Spinal cord (tissue), 10 donors: ENCODE results near the gene ATP2B1. TPM values are rescaled to one million over a fixed set of nuclear protein-coding genes. Genes with fewer than 3 reads are reported as not detected.
A peak's percentile ranks its signal among the peaks of the same experiment; 100 is the strongest.
"Not testable (repeated sequence)": the region's sequence is repeated elsewhere in the genome, so short reads cannot be mapped to it uniquely, and the experiment has no call there.

Source experiments
- DNase-seq, 6 donors: peaks; one replicate each; pipeline versions ENCODE4 v3.0.0 to v3.0.0-alpha.2; 2013 to 2015; ENCODE audit warnings: low spot score in 6 of 6, low read depth in 4 of 6
- H3K27ac ChIP-seq: one replicate; pipeline ENCODE4 v1.5.1; 2013; ENCODE audit warnings: low read depth, low read length, control low read depth
- H3K27me3 ChIP-seq: one replicate; pipeline ENCODE4 v1.6.1; 2013; ENCODE audit warnings: low read length; ENCODE audit not compliant: control insufficient read depth, insufficient read depth
- H3K36me3 ChIP-seq: one replicate; pipeline ENCODE4 v1.6.1; 2013; ENCODE audit warnings: low read length; ENCODE audit not compliant: control insufficient read depth, insufficient read depth
- H3K4me1 ChIP-seq: one replicate; pipeline ENCODE4 v1.6.1; 2013; ENCODE audit warnings: low read length; ENCODE audit not compliant: control insufficient read depth, insufficient read depth
- H3K4me3 ChIP-seq: one replicate; pipeline ENCODE4 v1.5.1; 2013; ENCODE audit warnings: low read depth, low read length, control low read depth
- H3K9me3 ChIP-seq: one replicate; pipeline ENCODE4 v1.6.1; 2013; ENCODE audit warnings: low read length; ENCODE audit not compliant: control insufficient read depth, insufficient read depth
- WGBS: methylation state at CpG from one replicate; pipeline ENCODE4 v1.1.5; 2013; ENCODE audit warnings: missing lambda C conversion rate; ENCODE audit not compliant: insufficient coverage; 5-methylcytosine and 5-hydroxymethylcytosine counted together
- long read RNA-seq, 4 donors: transcript quantifications; one replicate each; lab custom pipeline, GENCODE V29; 2026
- polyA plus RNA-seq, 2 donors: library from polyadenylated mRNA; unstranded; fragments of 120-200 nt; gene quantifications; one replicate each; pipeline ENCODE4 v1.2.1, GENCODE V29; 2013; ENCODE audit not compliant: insufficient read length in 2 of 2
- total RNA-seq, 2 donors: library from RNA; depleted of rRNA in 1 of 2; stranded (reverse); fragments of 120-200 nt in 1 of 2; fragments of >200 nt in 1 of 2; gene quantifications; one replicate each; pipeline versions ENCODE4 v1.2.3 to v1.2.4, GENCODE V29; 2013 to 2014
- donor health status: healthy.

ATP2B1 gene
- total RNA-seq (100 to 1,000 TPM in 1 of 2 donors, 10 to 100 TPM in 1; 75.9 to 158 TPM), polyA plus RNA-seq (10 to 100 TPM; 70.1 to 88.8 TPM)
- long read RNA-seq, donor 1, full-length matches to known transcripts, result 15 of 102 reads
- long read RNA-seq, donor 1, partial matches to known transcripts, result 87 of 102 reads
- long read RNA-seq, donor 1, other reads (novel, unspliced or antisense), result 0 of 102 reads
- long read RNA-seq, donor 2, partial matches to known transcripts, result 16 of 16 reads
- long read RNA-seq, donor 2, other reads (novel, unspliced or antisense), result 0 of 16 reads
- long read RNA-seq, donor 3, partial matches to known transcripts, result 27 of 34 reads
- long read RNA-seq, donor 3, other reads (novel, unspliced or antisense), result 0 of 34 reads
- long read RNA-seq, donor 4, transcript ATP2B1-205 (2 exons, 874 nt), result major isoform, 6 of 60 reads
- long read RNA-seq, donor 4, partial matches to known transcripts, result 52 of 60 reads
- long read RNA-seq, donor 4, other reads (novel, unspliced or antisense), result 0 of 60 reads

DNA sequence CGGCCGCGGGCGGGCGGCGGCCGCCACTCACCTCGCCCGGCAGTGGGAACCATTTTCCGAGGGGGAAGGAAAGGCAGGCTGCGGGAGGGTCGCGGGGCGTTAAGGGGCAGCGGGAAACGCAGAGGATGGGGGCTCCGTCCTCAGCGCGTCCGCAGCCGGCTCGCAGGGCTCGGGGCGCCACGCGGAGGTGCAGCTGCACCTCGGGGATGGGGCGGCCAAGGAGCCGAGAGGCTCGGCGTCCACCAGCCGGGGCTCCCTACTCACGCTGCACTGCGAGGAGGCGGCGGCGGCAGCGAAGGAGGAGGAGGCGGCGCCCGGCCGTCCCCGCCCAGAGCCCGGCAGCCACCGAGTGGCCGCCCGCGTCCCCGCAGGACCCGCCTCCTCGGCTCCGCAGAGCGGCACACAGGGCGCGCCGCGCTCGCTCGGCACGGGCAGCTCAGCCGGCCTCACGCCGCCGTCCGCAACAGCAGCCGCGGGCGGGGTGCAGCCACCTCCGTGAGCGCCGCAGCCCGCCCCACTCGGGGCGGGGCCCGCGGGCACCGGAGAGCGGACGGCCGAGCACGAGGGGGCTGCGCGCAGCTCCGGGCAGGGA lies at the start of gene ATP2B1:
TSS of gene ATP2B1 (minus strand) at position 274 of the 592 bp plus-strand sequence. CDS start 52,952 bp downstream, outside the sequence.
- Histone ChIP-seq H3K27me3 (no peaks in the 10 kb centered on the region), H3K4me1 (peaks cover 7% of the 10 kb centered on the region), H3K36me3 (no peaks in the 10 kb centered on the region), H3K4me3 (peak within 1 kb of the TSS; percentile 99), H3K9me3 (no peaks in the 10 kb centered on the region), H3K27ac (peak within 1 kb of the TSS; percentile 90)
- 0% methylated on average over 80 of the region's 84 CpGs for WGBS
- peak; percentile 38 to 94 (median 66) for DNase-seq

DNA sequence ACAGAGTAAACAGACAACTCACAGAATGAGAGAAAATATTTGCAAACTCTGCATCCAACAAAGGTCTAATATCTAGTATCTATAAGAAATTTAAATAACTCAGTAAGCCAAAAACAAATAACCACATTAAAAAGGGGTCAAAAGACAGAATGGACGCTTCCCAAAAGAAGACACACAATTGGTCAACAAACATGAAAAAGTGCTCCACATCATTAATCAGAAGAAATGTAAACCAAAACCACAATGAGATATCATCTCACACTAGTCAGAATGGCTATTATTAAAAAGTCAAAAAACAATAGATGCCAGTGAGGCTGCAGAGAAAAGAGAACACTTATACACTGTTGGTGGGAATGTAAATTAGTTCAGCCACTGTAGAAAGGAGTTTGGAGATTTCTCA lies 49.3 kb upstream of the ATP2B1 start:
- H3K36me3 ChIP-seq, H3K9me3 ChIP-seq, DNase-seq, H3K27me3 ChIP-seq, H3K4me3 ChIP-seq, H3K4me1 ChIP-seq, H3K27ac ChIP-seq: not testable (repeated sequence)
- 80% methylated on average over 1 of the region's 1 CpG for WGBS

DNA sequence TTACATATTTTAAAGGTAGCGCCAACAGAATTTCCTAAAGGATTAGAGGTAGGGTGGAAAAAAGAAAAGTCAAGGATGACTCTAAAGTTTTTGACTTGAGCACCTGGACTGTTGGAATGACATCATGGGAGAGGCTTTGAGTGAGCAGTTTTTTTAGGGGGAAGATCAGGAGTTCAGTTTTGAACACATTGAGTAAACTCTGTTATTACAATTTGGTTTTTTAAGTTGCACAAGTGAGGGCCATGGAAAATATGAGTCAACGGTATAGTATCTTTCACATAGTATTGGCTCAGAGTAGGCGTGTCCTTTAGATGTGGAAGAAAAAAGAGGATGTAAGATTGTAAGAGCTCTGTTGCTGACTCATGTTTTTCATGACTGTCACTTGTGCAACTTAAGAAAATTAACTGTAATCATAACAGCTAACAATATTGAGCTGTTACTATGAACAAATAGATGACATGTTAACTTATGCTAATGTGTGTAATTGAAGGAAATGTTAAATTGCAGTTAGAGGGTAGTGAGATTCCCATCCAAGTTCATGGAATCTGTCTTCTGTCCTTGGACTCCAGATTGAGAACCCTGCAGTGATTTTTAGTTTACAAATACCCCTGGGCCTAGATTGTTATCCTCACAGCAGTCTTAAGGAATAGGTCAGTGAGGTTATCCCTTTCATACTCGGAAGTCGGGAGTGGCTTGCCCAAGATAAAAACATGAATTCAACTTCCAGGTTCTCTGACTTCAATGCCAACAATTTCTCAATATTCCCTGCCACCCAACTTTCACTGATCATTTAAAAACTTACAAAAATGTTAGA lies 48.2 kb upstream of the ATP2B1 start:
- no peaks in the 10 kb centered on the region for H3K9me3 ChIP-seq
- H3K27me3 ChIP-seq, result no peaks in the 10 kb centered on the region
- no peaks in the 10 kb centered on the region for H3K36me3 ChIP-seq
- no peak overlapping the region for H3K4me3 ChIP-seq
- H3K4me1 ChIP-seq, result no peaks in the 10 kb centered on the region
- H3K27ac ChIP-seq, result no peak overlapping the region
- DNase-seq, result peak in 1 of 6 donors; percentile 21
- 86% methylated on average over 5 of the region's 5 CpGs for WGBS

DNA sequence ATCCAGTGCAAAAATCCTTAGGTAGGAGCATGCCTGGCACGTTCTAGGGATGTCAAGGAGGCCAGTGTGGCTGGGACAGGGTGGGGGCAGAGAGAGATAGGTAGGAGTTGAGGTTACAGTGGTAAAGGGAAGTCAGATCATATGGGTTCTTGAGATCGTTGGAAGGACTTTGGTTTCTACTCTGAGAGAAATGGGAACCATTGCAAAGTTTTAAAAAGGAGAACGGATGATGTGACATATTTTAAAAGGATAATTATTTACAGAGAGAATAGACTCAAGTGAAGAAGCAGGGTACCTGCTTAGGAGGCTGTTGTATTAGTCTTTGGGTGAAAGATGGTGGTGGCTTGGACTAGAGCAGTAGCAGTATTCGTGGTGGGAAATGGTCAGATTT lies 47.6 kb upstream of the ATP2B1 start:
- Histone ChIP-seq H3K4me3 (no peak overlapping the region), H3K36me3 (no peaks in the 10 kb centered on the region), H3K4me1 (no peaks in the 10 kb centered on the region), H3K9me3 (no peaks in the 10 kb centered on the region), H3K27me3 (no peaks in the 10 kb centered on the region), H3K27ac (no peak overlapping the region)
- DNase-seq, result no peak
- 75% methylated on average over 4 of the region's 4 CpGs for WGBS

DNA sequence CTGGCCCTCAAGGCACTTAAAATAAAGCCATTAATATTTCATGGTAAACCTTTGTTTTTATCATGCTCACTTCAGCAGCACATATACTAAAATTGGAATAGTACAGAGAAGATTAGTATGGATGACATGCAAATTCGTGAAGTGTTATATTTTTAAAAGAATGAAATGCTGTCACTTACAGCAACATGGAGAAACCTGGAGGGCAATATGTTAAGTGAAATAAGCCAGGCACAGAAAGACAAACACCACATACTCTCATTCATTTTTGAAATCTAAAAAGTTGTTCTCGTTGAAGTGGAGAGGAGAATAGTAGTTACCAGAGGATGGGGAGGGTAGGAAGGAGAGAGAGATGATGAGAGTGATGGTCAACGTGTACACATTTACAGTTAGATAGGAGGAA lies 45.4 kb upstream of the ATP2B1 start:
- H3K9me3 ChIP-seq, result no peaks in the 10 kb centered on the region
- H3K4me1 ChIP-seq, result no peaks in the 10 kb centered on the region
- H3K27me3 ChIP-seq, result no peaks in the 10 kb centered on the region
- WGBS, result 80% methylated on average over 1 of the region's 3 CpGs
- no peak overlapping the region for H3K27ac ChIP-seq
- peak in 1 of 6 donors; percentile 30 for DNase-seq
- H3K36me3 ChIP-seq, result no peaks in the 10 kb centered on the region
- no peak overlapping the region for H3K4me3 ChIP-seq

DNA sequence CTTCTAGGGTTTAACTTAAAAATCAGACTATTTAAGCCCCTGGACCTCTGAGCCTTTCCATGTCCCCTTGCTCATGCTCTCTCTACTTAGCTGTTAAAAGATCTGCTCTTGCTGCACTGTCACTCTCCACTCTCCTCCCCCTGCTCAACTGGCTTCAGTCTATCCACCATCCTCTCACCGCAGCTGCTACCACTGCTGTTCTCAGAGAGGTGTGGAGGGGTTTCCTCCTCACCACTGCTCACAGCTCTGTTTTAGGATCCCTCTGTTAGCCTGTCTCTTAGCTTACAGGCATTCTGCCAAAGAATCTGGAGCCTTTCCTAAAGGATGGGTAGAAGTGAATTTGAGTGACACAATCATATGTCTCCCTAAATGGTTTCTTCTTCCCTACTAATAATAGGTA lies 43.7 kb upstream of the ATP2B1 start:
- WGBS, result no CpG with 5 or more reads among the region's 1 CpG
- DNase-seq, result peak in 1 of 6 donors; percentile 25

DNA sequence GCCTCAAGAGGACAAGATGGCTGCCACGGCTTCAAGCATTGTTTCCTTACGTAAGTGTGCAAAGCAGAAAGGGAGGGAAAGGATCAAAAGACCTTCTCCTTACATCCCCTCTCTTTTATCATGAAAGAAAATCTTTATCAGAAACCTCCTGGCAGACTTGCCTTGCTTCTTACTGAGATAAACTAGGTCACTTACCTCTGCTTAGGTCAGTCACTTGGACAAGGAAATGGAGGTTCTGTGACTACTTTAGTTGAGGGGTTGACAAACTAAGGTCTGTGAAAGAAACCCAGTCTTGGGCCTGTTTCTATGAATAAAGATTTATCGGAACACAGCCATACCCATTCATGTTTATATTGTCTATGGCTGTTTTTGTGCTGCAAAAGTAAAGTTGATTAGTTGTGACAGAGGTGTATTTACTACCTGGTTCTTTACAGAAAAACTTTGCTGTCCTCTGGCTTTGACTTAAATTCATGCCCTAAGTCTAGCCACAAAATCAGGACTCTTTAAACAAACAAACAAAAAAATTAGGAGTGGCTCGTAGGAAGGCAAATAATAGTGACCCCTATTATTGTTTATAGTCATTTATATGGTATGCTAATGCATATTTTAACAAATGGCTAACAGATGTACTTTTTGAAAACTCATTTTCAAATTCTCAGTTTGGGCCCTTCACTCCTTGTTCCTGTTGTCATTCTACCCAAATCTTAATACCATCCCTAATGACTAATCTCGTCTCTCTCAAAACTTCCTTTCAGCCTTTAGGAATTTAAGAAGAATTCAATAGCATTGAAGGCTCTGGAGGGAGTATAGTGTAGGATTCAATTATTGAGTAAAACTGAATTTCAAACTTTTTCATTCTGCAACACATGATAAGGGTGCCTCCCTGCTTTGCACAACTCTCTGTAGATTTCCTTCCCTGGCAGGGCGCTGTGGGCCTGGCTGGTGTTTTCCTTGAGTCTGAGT lies 42.0 kb upstream of the ATP2B1 start:
- no peak overlapping the region for H3K27ac ChIP-seq
- no peaks in the 10 kb centered on the region for H3K36me3 ChIP-seq
- no peaks in the 10 kb centered on the region for H3K9me3 ChIP-seq
- WGBS, result 88% methylated on average over 1 of the region's 6 CpGs
- no peaks in the 10 kb centered on the region for H3K27me3 ChIP-seq
- H3K4me3 ChIP-seq, result no peak overlapping the region
- DNase-seq, result no peak
- no peaks in the 10 kb centered on the region for H3K4me1 ChIP-seq

More for the DNA sequence above, 43.7 kb upstream of the ATP2B1 start:
- H3K4me3 ChIP-seq, result no peak overlapping the region
- no peaks in the 10 kb centered on the region for H3K4me1 ChIP-seq
- no peak overlapping the region for H3K27ac ChIP-seq
- no peaks in the 10 kb centered on the region for H3K27me3 ChIP-seq
- H3K36me3 ChIP-seq, result no peaks in the 10 kb centered on the region
- H3K9me3 ChIP-seq, result no peaks in the 10 kb centered on the region

DNA sequence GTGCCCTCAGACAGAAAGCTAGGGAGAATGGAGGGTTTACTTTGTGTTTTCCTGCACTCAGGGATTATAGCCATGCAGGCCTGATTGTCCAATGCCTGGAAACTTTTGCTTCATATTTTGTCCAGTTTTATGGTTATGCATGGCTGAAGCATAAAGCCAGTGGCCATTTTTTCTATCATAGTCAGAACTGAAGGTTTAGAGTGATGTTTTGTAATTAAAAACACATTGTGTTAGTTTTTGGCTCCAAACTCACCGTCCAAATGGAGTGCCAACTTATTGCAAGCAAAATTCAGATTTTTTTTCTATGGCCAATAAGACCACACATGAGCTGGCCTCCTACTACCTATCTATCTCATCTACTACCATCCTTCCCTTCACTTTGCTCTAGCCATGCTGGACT lies 40.2 kb upstream of the ATP2B1 start:
- DNase-seq, result no peak
- no peaks in the 10 kb centered on the region for H3K27me3 ChIP-seq
- 67% methylated on average over 1 of the region's 1 CpG for WGBS

DNA sequence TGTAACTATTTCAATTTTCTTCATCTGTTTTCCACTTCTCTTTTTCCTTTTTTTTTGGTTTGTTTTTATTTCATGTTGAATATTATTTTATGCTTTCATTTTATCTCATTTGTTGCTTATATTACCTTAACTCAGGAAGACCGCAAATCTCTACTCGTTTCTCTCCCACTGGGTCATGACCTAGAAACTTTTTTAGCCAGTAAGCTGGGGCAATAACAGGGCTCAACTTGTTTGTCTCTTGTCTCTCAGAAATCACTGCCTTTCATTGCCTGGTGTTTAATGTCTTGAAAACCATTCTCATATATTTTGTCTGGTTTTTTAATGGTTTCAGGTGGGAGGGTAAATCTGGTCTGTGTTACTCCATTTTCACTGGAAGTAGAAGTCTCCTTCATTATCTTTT lies 36.6 kb upstream of the ATP2B1 start:
- no peaks in the 10 kb centered on the region for H3K4me1 ChIP-seq
- WGBS, result 100% methylated on average over 1 of the region's 2 CpGs

More for the DNA sequence above, 40.2 kb upstream of the ATP2B1 start:
- H3K27ac ChIP-seq, result no peak overlapping the region
- H3K36me3 ChIP-seq, result no peaks in the 10 kb centered on the region
- H3K4me3 ChIP-seq, result no peak overlapping the region
- H3K4me1 ChIP-seq, result no peaks in the 10 kb centered on the region
- no peaks in the 10 kb centered on the region for H3K9me3 ChIP-seq

More for the DNA sequence above, 36.6 kb upstream of the ATP2B1 start:
- no peaks in the 10 kb centered on the region for H3K9me3 ChIP-seq
- H3K36me3 ChIP-seq, result no peaks in the 10 kb centered on the region
- no peak overlapping the region for H3K4me3 ChIP-seq
- H3K27ac ChIP-seq, result no peak overlapping the region
- DNase-seq, result no peak
- H3K27me3 ChIP-seq, result no peaks in the 10 kb centered on the region
